Measurements from ENCODE around the gene LRRK1.

Gene LRRK1

DNA sequence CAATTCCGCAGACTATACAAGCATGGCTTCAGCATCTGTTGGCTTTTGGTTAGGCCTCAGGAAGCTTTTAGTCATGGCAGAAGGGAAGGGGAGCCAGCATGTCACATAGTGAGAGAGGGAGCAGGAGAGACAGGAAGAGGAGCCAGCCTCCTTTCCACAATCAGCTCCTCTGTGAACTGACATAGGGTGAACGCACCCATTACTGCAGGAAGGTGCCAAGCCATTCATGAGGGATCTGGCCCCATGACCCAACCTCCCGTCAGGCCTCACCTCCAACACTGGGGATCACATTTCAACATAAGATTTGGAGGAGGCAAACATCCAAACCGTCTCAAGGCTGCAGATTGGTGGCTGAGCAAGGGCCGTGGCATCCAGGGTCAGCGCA is 106.3 kb downstream of the LRRK1 start:
- DNase-seq = no peak

GRCh38 chr15:101025896-101026631 is 106.9 kb downstream of the LRRK1 start:
- no peak for DNase-seq

DNA sequence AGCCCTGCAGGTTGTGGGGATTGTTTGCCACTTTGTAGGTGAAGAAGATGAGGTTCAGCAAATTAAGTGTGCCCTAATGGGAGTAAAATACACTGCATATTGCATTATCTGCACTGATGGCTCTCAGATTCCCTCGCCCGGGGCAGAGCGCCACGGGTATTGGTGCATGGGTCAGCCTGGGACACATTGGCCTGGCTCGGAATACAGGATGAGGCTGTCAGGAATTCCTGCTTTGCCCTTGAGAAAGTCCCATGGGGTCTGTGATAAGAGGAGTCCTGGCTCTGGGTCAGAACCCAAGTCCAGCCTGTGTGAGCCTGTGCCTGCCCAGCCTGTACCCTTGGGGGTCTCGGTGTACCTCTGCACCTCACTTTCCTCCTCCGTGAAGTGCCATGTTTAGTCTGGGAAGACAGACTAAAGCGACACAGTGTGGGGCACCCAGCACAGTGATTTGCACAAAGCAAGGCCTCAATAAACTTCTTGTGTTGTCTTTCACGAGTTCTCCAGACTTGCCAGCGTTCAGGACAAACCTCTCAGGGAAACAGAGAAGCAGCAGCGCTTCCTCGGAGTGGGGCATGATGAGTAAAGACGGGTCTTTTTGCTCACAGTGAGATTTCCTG is 107.6 kb downstream of the LRRK1 start:
- DNase-seq = no peak

GRCh38 chr15:101027273-101027901 is 108.2 kb downstream of the LRRK1 start:
- no peak for DNase-seq

DNA sequence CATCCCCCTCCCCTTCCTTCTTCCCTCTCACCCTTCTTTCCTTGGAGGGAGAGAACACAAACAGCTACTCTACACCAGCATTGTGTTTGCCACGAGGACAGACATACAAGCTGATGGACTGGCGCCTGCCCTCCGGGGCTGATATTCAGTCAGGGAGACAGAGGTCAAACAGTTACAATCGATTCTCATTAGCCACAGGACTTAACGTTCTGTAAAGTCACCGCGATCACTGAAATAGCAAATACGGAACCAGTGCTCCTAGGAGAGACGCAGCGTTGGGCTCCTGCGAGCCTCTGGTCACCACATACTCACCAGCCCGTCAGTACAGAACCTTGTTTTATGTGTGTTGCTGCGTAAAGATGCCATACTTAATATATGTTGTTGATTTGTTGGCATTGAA is 108.8 kb downstream of the LRRK1 start:
- DNase-seq = no peak

DNA sequence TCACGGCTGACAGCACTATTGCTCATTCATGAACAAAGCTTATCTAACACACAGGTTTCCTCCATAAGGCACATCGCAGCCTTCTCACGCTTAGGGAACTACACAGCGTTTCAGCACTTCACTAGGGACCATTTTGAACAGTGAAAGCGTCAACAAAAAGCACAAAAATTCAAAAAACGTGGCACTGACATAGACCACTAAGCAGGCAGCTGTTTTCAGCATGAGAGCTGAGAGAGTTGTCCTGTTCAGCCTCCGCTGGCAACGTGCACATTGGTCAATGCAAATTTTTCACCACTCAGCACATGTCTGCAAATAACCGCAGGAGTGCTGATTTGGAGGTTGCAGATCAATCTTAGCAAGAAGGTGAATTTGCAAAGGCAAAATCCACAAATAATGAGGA is 109.2 kb downstream of the LRRK1 start:
- DNase-seq = no peak

DNA sequence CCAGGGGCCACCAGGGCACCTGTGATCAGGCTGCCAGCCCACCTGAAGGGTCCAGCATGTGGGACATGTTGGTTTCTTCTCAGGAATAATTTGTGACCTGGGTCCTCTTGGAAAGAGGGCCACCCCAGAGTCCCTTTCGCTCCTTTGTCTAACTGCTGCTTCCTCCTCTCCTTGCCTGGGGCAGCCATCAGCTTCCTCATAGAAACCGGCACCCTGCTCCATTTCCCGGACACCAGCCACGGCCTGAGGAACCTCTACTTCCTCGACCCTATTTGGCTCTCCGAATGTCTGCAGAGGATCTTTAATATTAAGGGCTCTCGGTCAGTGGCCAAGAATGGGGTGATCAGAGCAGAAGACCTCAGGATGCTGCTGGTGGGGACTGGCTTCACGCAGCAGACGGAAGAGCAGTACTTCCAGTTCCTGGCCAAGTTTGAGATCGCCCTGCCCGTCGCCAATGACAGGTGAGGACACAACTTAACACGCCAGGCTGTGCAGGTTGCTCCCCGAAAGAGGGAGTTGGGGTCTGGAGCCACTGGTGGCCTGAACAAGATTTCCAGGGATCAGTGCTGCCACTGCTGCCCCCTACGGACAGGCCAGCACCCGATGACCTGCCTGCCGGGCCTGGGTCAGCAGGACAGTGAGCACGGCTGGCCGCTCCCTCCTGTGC is 109.7 kb downstream of the LRRK1 start:
- no peak for DNase-seq

- no peak for DNase-seq
These were observed 111.0 kb downstream of the LRRK1 start for GRCh38 chr15:101029971-101030661.

DNA sequence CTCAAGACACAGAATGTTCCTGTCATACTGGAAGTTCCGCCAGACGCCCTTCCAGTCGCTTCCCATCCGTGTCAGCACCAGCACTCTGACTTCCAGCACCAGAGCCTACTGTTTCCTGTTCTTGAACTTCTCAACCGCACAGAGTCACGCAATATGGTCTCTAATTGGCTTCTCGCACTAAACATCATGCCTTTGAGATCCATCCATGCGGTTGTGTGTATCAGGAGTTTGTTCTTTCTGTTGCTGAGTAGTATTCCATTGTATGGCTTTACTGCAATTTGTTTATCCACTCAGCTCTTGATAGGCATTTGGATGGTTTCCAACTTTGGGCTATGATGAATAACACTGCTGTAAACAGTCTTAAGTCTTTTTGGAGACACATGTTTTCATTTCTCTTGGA is 112.1 kb downstream of the LRRK1 start:
- DNase-seq = no peak

DNA sequence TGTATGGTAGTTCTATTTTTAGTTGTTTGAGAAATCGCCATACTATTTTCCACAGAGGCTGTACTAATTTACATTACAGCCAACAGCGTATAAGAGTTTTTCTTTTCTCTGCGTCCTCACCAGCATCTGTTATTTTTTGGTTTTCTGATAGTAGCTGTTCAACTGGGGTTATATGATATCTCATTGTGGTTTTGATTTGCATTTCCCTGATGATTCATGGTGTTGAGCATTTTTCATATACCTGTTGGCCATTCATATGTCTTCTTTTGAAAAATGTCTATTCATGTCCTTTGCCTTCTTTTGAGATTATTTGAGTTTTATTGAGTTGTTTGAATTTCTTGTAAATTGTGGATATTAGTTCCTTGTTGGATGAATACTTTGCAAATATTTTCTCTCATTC is 114.6 kb downstream of the LRRK1 start:
- DNase-seq = no peak

GRCh38 chr15:101035611-101036010 is 116.5 kb downstream of the LRRK1 start:
- DNase-seq = peak; percentile 2 to 8

DNA sequence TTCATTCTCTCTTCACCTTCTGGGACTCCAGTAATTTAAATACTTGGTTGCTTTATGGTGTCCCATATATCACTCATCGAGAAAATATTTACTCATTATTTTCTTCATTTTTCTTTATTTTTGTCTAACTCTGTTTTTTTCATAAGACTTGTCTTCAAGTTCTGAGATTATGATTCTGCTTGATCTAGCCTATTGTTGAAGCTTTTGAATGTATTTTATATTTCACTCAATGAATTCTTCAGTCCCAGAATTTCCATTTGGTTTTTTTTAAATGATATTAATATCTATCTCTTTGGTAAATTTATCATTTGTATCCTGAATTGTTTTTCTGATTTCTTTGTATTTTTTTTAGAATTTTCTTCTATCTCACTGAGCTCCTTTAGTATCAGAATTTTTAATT is 117.0 kb downstream of the LRRK1 start:
- no peak for DNase-seq

GRCh38 chr15:101037090-101037830 is 118.1 kb downstream of the LRRK1 start:
- no peak for DNase-seq

- DNase-seq = no peak
These were observed 119.3 kb downstream of the LRRK1 start for GRCh38 chr15:101038327-101039003.

GRCh38 chr15:101039461-101039860 is 120.3 kb downstream of the LRRK1 start:
- no peak for DNase-seq

DNA sequence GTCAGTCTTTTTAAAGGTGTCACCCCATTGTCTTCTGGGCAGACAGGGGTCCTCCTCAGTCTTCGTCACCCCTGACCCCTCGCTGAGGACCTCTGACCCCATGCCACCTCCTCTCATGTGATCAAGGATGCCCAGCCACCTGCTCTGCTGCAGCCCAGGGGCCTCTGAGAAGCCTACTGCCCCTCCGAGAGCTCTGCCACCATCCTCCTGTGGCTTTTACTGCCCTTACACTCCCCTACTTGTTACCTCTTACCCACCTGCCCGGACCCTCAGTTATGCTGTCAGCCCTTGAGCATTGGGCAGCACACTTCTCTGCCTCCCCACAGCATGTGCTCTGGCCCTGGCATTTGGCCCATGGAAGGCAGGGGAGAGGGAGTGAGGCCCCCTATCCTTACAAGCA is 123.2 kb downstream of the LRRK1 start:
- no peak for DNase-seq

- DNase-seq = no peak
These were observed 123.9 kb downstream of the LRRK1 start for GRCh38 chr15:101043011-101043410.

- DNase-seq = no peak
These were observed 124.9 kb downstream of the LRRK1 start for GRCh38 chr15:101043911-101044624.

GRCh38 chr15:101044625-101045235 is 125.6 kb downstream of the LRRK1 start:
- DNase-seq = no peak

DNA sequence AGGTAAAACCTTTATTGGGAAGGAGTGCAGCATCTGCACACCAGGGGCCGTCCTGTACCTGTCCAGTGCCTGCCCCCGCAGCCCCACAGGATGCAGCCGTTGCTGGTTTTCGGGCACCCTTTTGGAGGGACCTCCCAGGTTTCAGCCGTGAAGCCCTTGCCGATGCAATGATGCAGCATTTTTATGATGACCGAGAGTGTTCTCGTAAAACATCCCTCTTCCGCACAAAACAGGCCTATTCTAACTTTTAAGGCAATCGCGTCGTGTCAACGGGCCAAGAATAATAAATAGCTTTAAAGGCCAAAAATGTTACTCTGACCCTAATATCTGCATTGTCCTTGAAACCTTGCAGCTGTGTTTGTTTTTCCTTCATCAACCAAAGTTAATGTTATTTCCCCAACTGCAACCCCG is 126.1 kb downstream of the LRRK1 start:
- DNase-seq = no peak
